HG02981 (cell line): ENCODE measurements around the gene NGF.
"Not testable (repeated sequence)": the region's sequence is repeated elsewhere in the genome, so short reads cannot be mapped to it uniquely, and the experiment has no call there.

Experiments
- ATAC-seq: cut with Tn5 transposase; IDR thresholded peaks from one replicate; pipeline ENCODE4 v1.9.1; 2021; ENCODE audit warnings: mild to moderate bottlenecking, moderate library complexity; ENCODE audit not compliant: unreplicated experiment

The NGF gene

DNA sequence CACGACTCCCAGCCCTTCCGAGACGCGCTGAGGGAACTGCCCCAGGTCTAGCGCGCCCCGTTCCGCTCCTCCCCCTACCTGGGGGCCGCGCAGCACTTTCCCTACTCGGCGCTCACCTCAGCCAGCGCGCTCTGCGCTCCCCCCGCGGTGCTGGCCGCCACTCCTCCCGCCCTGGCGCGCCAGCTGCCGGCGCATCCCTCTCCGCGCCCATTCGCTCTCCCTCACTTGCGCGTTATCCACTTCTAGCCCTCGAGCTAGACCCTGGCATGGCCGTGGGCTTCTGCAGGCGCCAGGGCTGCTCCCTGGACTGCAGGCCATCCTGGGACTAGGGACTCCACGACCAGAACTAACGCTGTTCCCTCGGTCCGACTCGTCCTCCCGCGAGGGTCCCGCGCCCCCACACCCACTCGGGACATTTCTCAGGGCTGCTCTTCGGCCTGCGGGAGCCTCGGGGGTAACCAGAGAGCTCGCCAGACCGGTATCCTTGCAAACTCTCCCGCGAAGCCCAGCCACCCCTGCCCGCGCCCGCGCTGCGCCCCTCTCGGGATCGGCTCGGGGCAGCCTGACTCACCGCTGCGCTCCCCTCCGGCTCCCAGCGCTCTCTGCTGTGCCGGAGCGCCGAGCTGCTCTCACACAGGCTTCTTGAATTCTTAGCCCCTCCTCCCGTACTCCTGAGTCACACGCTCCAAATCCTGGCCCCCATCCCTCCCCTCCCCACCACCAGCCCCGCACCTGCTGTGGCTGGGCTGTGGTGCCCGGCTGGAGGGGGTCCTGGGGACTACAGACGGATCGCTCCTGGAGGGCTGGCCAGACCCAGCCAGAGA is at the start of gene NGF:
Gene NGF (minus strand): TSS at position 617 of the 824 bp plus-strand sequence. CDS start 51,454 bp downstream, outside the sequence.
- no peak for ATAC-seq

DNA sequence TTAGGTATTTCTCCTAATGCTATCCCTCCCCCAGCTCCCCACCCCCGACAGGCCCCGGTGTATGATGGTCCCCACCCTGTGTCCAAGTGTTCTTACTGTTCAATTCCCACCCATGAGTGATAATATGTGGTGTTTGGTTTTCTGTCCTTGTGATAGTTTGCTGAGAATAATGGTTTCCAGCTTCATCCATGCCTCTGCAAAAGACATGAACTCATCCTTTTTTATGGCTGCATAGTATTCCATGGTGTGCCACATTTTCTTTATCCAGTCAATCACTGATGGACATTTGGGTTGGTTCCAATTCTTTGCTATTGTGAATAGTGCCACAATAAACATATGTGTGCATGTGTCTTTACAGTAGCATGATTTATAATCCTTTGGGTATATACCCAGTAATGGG is 45.4 kb upstream of the NGF start:
- ATAC-seq, result not testable (repeated sequence)

DNA sequence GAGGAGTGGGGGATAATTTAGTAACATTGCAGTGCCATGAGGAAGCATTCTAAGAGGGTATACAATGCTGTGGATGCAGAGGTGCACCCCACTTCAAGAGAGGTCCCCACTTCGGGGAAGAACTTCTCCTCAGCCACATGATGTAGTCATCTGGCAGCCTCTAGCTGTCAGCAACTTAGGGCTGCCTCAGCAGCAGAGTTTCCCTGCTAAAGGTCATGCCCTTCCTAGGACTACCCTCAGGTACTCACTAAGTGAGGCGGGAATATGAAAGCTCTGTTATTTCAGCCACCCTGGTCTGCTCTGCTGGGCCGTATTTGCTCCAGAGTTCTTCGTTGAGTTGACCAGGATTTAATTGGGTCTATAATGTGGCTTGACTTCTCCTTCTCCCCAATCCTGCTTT is 41.9 kb upstream of the NGF start:
- ATAC-seq, result no peak

DNA sequence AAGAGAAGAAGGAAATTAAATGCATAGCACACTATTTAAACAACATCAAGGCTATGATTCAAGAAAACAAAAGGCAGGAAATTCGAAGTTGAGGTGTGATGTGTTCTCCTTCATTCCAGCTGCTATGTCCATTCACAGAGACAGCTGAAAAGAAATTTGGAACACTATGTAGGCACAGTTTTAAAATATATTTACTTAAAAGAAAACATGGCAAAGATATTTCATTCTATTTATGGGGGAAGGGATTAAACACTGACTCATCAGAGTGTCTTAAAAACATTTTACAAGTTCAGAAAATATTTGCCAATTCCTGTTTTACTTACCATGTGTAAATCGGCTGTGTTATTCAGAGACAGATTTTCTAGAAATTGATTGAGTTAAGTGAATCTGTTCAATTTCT is 39.4 kb upstream of the NGF start:
- ATAC-seq, result no peak

DNA sequence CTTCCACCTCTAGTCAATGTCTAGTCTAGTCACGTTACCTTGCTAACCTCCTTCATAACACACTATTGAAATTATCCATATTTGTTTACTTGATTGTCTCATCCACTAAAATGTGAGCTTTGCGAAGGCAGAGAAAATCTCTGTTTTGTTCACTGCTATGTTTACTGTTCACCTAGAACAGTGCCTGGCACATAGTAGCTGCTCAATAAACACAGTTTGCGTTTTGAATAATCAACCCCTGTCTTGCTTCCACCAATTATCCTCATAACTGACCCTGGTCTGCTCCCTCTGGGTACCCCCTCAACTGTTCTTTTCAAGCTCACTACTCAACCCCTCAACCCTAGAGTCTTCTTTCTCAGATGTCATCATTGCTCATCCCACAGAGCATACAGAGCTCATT is 36.5 kb upstream of the NGF start:
- no peak for ATAC-seq

DNA sequence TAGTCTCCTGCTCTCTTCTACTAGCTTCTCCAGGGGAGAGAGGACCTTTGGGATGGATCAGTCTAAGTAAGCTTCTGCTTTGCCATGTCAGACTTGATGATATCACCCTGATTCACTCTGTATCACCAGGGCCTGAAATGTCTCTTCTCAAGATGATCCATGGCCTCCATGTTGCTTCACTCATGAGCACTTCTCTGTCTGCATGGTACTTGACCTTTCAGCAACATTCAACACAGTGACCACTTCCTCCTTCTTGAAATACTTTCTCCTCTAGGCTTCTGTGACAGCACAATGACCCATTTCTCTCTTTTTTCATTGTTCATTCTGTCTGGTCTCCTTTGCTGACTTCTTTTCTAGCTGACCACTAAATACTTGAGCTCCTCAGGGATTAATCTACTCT is 35.3 kb upstream of the NGF start:
- no peak for ATAC-seq

DNA sequence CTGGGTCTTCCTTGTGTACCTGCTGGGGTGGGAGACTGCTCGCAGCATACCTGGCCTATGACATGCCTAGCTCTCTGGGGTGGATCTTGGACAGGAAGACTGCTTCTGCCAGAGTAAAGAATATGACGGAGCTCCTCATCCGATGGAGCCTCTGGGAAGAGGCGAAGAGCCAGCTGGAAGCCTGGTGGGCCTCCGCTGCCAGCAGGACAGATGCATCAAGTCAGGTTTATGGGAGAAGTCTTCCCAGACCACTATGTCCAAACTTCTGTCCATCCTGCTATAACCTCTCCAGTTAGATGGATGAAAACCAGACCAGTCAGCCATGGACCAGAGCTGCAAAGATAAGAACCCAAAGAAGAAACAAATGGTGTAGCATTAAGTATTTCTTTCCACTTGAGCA is 27.7 kb upstream of the NGF start:
- ATAC-seq, result no peak

DNA sequence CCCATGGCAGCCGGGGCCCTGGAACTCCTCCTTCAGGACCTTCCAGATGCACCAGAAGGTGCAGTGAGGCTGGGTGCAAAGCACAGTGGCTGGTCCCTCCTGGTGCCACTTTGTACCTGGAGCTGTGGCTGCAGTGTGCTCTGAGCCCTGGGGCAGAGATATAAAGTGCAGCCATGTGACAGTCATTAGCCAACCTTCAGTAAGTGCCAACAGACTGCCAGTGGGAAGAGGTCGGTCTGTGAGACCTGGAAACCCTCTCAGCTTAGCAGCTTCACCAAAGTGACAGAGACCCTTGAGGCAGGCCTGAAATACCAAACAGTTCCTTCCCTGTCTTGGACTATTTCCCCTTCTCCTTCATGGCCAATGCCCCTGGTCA is 26.7 kb upstream of the NGF start:
- no peak for ATAC-seq

DNA sequence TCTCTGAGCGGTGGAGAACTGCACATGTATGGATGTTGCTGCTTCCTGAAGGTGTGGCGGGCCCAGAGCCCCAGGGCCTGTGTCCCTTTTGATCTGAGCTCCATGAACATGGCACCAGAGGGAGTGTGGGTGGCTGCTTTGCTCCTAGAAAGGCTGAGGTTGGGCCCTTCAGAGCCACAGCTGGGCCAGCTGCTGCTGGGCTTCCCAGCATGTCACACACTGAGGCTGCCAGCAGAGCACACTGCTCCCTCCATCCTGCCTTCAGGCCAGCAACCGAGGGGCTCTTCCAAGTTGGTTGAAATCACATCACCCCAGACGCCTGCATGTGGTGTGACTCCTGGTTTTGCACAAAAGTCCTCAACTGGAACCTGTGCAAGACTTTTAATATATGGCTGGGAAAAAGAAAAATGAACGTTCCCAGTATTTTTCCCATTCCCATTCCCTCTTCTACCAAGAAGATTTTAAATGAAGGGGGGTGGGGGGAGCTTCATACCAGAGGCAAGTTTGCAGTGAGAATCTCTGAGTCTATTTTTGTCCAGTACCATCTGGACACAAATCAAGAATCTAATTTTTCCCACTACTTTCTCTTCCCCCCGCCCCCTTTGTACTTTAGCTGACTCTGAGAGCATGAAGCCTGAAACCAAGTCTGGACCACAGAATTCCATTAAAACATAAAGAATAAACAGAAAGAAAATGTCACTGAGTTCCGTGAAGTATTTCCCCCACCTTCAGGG is 26.2 kb upstream of the NGF start:
- ATAC-seq, result no peak

DNA sequence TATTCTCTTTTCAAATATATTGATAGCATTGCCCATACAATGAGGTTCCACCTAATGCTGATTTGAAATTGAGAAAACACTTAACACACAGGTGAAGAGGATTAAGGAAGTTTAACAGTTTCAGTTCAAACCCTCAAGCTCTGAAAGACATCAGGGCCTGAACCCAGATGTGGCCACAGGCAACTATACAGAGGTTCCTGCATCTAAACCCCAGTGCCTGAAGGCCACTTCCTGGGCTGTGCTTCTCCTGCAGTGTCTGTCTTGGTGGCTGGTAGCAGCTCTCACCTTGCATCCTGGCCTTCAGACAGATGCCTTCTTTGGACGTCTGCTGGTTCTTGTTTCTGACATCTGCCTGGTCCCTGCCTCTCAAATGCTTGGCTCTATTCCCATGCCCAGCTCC is 25.1 kb upstream of the NGF start:
- no peak for ATAC-seq

DNA sequence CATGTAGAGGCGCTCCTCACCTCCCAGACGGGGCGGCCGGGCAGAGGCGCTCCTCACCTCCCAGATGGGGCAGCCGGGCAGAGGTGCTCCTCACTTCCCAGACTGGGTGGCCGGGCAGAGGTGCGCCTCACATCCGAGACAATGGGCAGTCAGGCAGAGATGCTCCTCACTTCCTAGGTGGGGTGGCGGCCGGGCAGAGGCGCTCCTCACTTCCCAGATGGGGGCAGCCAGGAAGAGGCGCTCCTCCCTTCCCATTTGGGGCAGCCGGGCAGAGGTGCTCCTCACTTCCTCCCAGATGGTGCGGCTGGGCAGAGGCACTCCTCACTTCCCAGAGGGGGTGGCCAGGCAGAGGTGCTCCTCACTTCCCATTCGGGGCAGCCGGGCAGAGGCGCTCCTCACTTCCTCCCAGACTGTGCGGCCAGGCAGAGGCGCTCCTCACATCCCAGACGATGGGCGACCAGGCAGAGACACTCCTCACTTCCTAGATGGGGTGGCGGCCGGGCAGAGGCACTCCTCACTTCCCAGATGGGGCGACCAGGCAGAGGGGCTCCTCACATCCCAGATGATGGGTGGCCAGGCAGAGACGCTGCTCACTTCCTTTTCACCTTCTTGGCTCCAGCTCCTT is 22.6 kb upstream of the NGF start:
- ATAC-seq, result not testable (repeated sequence)

DNA sequence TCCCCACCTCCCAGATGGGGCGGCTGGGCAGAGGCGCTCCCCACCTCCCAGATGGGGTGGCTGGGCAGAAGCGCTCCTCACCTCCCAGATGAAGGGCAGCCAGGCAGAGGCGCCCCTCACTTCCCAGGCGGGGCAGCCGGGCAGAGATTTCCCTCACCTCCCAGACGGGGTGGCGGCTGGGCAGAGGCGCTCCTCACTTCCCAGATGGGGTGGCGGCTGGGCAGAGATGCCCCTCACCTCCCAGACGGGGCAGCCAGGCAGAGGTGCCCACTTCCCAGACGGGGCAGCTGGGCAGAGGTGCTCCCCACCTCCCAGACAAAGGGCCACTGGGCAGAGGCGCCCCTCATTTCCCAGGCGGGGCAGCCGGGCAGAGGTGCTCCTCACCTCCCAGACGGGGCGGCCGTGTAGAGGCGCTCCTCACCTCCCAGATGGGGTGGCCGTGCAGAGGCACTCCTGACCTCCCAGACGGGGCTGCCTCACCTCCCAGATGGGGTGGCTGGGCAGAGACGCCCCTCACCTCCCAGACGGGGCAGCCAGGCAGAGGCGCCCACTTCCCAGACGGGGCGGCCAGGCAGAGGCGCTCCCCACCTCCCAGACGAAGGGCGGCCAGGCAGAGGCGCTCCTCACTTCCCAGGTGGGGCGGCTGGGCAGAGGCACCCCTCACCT is 21.9 kb upstream of the NGF start:
- not testable (repeated sequence) for ATAC-seq

DNA sequence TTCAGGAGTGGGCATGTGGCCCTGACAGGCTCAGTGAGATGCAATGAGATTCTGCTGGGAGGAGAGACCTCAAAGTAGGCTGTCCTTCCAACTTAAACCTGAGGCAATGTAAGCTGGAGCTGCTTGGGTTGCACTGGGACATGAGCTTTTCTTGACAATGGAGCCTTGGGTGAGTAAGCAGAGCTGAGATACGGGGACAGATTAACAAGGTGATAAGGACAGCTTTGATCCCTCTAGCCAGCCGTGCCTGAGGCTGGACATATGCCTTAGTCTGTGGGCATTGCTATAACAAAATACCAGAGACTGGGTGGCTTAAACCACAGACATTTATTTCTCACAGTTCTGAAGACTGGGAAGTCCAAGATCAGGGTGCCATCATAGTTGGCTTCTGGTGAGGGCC is 18.3 kb upstream of the NGF start:
- ATAC-seq, result no peak

DNA sequence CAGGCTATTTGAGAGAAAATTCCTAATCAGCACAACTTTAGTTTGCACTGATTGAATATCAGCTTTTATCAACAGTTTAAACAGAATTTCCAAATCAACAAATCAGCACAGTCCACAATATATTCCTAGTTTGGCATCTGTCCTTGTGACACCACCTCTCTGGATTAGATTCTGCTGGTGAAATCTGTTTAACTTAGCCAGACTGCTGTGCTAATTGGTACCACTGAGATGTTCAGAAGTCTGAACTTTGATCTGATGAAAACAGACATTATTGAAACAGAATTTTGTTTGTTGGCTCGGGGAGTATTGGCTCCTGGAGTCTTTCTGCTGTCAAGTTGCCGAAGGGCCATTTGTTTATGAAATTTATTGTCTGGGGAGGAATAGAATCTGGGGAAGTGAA is 17.0 kb upstream of the NGF start:
- ATAC-seq, result no peak

DNA sequence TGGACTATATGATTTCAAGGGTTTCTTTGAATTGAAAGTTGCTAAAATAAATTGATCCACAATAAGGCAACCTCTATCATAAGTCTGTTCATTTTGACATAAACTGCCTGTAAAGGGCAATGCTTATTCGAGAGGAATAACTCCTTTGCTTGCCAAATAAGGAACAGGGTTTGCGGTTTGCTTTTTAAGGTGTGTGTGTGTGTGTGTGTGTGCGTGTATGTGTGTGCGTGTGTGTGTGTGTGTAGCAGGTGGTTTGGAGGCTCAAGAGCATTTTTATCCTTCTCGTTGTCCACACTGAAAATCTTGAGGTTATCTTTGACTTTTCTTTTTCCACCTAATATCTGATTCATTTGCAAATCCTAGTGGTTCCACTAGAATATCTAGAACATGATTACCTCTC is 13.1 kb upstream of the NGF start:
- no peak for ATAC-seq

DNA sequence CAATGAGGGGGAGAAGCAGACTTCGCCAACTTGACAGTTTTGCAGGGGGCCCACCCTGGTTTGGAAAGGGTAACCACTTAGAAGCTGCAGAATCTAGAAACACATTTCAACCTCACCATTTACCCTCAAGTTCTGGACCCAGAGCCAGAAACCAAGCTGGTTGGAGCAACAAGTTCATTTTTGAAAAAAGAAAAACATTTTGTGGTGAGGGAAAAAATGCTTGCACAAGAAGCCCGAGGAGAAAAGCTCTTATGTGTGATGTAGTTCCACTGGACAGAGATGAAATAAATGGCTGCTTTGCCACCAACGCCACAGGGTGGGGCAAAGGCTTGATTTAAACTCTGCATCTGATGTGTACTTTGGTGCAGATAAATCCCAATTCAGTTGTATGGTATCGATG is 10.6 kb upstream of the NGF start:
- no peak for ATAC-seq

DNA sequence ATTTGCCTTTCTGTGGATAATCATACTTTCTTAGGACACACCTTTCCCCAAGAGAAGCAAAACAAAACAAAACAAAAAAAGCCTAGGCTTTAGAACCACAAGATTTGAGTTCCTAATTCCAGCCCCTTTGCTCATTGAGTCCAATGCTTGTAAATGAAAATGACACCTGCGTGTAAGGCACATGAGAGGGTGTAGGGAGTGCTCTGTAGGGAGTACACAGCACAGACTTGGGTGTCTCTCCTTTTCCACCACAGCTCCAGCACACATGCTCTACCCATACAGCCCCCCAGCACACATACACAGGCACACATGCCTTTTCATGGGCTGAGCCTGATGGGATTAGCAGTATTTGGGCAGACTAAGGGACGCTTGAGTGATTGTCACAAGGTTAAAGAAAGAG is 9.2 kb upstream of the NGF start:
- ATAC-seq, result no peak

DNA sequence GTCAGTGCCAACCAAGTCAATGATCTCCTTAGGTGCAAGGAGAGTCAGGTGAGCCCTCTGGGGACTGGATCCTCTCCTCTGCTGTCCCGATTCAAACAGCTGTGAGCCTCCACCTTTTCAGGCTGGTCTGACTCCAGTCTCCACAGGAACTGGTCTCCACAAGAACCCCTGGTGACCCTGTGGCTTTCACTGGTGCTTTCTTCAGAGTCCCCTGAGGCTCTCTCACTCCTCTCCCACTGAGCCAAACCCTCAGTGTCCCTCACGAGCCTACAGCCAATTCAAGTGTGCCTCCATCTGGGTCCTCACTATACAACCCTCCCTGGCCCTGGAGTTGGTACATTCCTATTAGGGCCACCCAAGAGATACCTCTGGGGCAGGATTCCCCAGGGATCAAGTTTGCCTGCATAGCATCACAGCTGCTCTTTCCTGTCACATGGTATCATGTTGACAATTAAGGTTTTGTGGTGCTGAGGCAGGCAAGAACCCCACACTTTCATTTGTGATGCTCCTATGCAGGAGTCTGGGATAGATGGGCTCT is 5.2 kb upstream of the NGF start:
- no peak for ATAC-seq

DNA sequence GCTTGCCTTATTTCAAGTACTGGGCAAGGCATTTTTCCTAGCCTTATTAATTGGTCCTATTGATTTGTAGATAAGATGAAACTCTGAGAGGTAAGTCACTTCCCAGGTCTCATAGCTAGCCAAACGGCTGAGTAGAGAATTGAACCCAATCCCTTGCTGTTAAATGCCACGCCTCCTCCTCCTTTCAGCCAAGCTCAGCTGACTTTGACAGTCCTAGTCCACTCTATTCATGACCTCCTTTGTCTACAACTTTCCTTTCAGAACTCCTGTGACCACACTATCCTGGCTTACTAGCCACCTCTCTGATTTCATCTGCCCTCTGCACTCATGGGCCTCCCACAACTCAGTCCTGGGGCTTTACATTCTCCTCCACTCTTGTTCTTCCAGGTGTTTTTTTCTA is 3.9 kb upstream of the NGF start:
- no peak for ATAC-seq

DNA sequence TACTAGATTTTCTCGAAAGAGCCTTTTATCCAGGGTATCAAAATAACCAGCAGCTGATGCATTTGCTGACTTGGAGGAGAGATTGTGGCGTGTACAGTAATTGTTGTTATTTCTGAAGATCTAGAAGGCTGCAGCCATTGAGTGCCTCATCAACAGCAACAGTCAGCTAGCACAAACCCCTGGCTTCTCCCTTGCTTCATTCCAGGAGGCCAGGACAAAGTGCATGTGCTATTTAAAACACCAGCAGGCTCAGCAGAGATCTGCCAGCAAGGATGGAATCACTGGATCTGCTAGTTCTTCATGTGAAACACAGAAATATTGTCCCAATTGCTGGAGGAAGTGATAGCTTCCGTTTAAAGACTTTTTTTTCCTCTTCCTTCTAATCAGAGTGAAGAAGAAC is 2.8 kb upstream of the NGF start:
- no peak for ATAC-seq

DNA sequence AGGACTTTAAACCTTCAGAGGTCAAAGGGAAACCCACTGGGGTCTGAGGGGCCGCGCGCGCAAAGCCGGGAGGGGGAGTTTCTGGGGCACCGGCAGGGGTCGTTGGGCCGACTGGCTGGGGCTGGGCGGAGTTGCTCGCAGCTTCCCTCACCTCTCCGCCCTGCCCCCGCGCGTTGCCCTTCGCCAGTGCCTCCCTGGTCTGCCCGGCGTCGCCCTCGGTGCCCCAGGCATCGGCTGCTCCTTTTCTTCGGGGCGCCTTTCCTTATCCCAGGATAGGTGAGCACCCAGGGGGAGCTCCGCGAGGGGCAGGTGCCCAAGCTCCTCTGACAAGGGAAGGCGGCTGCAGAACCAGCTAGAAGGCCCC is 390 bp upstream of the NGF start:
- no peak for ATAC-seq
